WTC11 (cell line): ENCODE measurements around the gene TPGS1.

ENCODE experiments used
- FOXJ3 ChIP-seq: sonication (generic); formaldehyde crosslinking; IDR thresholded peaks from 2 replicates; pipeline ENCODE4 v1.9.0; 2021; ENCODE audit warnings: missing genetic modification reagents, mild to moderate bottlenecking, borderline replicate concordance
- GTF2I ChIP-seq: fragments of 250-450 bp; sonication (Bioruptor Pico); conservative IDR thresholded peaks from 2 replicates; pipeline ENCODE4 v1.4.0; 2021; ENCODE audit warnings: mild to moderate bottlenecking
- HMGA2 ChIP-seq: fragments of 250-450 bp; sonication (Bioruptor Pico); IDR thresholded peaks from 2 replicates; pipeline ENCODE4 v1.4.0; 2021; ENCODE audit warnings: mild to moderate bottlenecking, moderate library complexity
- NFE2L1 ChIP-seq: sonication (generic); formaldehyde crosslinking; IDR thresholded peaks from 2 replicates; pipeline ENCODE4 v1.8.1; 2023; ENCODE audit warnings: missing genetic modification reagents
- SMAD4 ChIP-seq: sonication (generic); formaldehyde crosslinking; IDR thresholded peaks from 2 replicates; pipeline ENCODE4 v1.8.0; 2022; ENCODE audit warnings: mild to moderate bottlenecking, missing genetic modification reagents
- SP1 ChIP-seq: sonication (generic); formaldehyde crosslinking; conservative IDR thresholded peaks from 2 replicates; pipeline ENCODE4 v1.8.1; 2022; ENCODE audit warnings: missing genetic modification reagents
- ZNF263 ChIP-seq: sonication (generic); formaldehyde crosslinking; IDR thresholded peaks from 2 replicates; pipeline ENCODE4 v1.8.1; 2022; ENCODE audit warnings: low read depth, mild to moderate bottlenecking, moderate library complexity, missing genetic modification reagents
- ZNF416 ChIP-seq: fragments of 250-450 bp; sonication (Bioruptor Pico); IDR thresholded peaks from 2 replicates; pipeline ENCODE4 v1.9.0; 2021; ENCODE audit warnings: mild to moderate bottlenecking, inconsistent platforms
- TF ChIP-seq, protein P1 (sequence below): fragments of 200-600 bp; IDR thresholded peaks from 2 replicates; pipeline ENCODE4 v1.8.0; 2022; ENCODE audit warnings: antibody characterized with exemption
- TF ChIP-seq, protein P2 (sequence below): sonication (generic); formaldehyde crosslinking; IDR thresholded peaks from 2 replicates; pipeline ENCODE4 v1.8.0; 2022; ENCODE audit warnings: mild to moderate bottlenecking, missing genetic modification reagents
- TF ChIP-seq, protein P3 (sequence below): sonication (generic); formaldehyde crosslinking; IDR thresholded peaks from 2 replicates; pipeline ENCODE4 v1.8.1; 2023; ENCODE audit warnings: mild to moderate bottlenecking, missing genetic modification reagents, moderate library complexity
- TF ChIP-seq, protein P4 (sequence below): sonication (generic); formaldehyde crosslinking; IDR thresholded peaks from 2 replicates; pipeline ENCODE4 v1.8.1; 2022; ENCODE audit warnings: mild to moderate bottlenecking, moderate library complexity, missing genetic modification reagents
- TF ChIP-seq, protein P5 (sequence below): sonication (generic); formaldehyde crosslinking; IDR thresholded peaks from 2 replicates; pipeline ENCODE4 v1.8.0; 2022; ENCODE audit warnings: mild to moderate bottlenecking, missing genetic modification reagents
- TF ChIP-seq, protein P6 (sequence below): sonication (generic); formaldehyde crosslinking; IDR thresholded peaks from 2 replicates; pipeline ENCODE4 v1.8.1; 2023; ENCODE audit warnings: mild to moderate bottlenecking, missing genetic modification reagents, moderate library complexity

DNA sequence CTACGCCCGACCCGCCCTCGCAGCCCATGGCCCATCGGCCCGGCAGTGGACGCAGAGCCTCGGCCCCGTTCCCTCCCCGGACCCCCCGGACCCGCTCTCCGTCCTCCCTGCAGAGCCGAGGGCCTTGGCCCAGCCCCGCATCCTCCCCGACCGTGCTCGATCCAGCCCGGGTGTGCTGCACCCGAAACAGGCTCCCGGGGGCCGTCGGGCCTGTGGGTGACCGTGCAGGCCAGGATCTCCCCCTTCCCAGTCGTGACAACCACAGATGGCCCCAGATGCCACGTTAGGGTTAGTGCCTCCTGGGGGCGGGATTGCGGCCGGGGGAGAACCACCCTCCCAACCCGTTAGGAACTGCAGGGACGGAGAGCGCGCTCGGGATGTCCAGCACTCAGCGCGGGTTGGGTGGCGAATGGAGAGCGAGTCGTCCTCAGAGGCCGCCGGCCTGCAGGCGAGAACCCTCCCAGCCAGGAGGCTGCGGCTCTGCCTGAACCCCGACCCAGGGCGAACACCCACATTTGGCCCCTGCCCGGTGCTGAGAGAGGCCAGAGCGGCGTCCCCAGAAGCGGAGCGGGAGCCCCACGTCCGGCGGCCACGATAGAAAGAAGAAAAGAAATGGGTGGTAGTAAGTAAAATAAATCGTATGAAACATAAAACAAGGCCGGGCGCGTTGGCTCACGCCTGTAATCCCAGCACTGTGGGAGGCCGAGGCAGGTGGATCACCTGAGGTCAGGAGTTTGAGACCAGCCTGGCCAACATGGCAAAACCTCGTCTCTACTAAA, 17.7 kb upstream of the TPGS1 start:
- TF ChIP-seq FOXJ3, result no peak
- TF ChIP-seq, protein P1, sequence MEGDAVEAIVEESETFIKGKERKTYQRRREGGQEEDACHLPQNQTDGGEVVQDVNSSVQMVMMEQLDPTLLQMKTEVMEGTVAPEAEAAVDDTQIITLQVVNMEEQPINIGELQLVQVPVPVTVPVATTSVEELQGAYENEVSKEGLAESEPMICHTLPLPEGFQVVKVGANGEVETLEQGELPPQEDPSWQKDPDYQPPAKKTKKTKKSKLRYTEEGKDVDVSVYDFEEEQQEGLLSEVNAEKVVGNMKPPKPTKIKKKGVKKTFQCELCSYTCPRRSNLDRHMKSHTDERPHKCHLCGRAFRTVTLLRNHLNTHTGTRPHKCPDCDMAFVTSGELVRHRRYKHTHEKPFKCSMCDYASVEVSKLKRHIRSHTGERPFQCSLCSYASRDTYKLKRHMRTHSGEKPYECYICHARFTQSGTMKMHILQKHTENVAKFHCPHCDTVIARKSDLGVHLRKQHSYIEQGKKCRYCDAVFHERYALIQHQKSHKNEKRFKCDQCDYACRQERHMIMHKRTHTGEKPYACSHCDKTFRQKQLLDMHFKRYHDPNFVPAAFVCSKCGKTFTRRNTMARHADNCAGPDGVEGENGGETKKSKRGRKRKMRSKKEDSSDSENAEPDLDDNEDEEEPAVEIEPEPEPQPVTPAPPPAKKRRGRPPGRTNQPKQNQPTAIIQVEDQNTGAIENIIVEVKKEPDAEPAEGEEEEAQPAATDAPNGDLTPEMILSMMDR, result no peak
- peak; percentile 90 for TF ChIP-seq ZNF263 (CRISPR knock-in tag)
- no peak for TF ChIP-seq ZNF416 (CRISPR knock-in tag)
- TF ChIP-seq GTF2I (CRISPR knock-in tag), result no peak
- TF ChIP-seq, protein P2, sequence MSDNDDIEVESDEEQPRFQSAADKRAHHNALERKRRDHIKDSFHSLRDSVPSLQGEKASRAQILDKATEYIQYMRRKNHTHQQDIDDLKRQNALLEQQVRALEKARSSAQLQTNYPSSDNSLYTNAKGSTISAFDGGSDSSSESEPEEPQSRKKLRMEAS, result peak; percentile 37; the same call in 1 of the 2 replicates
- TF ChIP-seq, protein P3, sequence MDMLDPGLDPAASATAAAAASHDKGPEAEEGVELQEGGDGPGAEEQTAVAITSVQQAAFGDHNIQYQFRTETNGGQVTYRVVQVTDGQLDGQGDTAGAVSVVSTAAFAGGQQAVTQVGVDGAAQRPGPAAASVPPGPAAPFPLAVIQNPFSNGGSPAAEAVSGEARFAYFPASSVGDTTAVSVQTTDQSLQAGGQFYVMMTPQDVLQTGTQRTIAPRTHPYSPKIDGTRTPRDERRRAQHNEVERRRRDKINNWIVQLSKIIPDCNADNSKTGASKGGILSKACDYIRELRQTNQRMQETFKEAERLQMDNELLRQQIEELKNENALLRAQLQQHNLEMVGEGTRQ (CRISPR knock-in tag), result no peak
- TF ChIP-seq, protein P4, sequence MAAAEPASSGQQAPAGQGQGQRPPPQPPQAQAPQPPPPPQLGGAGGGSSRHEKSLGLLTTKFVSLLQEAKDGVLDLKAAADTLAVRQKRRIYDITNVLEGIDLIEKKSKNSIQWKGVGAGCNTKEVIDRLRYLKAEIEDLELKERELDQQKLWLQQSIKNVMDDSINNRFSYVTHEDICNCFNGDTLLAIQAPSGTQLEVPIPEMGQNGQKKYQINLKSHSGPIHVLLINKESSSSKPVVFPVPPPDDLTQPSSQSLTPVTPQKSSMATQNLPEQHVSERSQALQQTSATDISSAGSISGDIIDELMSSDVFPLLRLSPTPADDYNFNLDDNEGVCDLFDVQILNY (CRISPR knock-in tag), result no peak
- TF ChIP-seq NFE2L1 (CRISPR knock-in tag), result no peak
- TF ChIP-seq SP1 (CRISPR knock-in tag), result no peak
- TF ChIP-seq, protein P5, sequence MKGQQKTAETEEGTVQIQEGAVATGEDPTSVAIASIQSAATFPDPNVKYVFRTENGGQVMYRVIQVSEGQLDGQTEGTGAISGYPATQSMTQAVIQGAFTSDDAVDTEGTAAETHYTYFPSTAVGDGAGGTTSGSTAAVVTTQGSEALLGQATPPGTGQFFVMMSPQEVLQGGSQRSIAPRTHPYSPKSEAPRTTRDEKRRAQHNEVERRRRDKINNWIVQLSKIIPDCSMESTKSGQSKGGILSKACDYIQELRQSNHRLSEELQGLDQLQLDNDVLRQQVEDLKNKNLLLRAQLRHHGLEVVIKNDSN, result no peak
- TF ChIP-seq, protein P6, sequence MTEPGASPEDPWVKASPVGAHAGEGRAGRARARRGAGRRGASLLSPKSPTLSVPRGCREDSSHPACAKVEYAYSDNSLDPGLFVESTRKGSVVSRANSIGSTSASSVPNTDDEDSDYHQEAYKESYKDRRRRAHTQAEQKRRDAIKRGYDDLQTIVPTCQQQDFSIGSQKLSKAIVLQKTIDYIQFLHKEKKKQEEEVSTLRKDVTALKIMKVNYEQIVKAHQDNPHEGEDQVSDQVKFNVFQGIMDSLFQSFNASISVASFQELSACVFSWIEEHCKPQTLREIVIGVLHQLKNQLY (CRISPR knock-in tag), result no peak
- no peak for TF ChIP-seq SMAD4
- TF ChIP-seq HMGA2 (CRISPR knock-in tag), result no peak
